Natural killer cell (primary cell): ENCODE results near the gene ECE1. TPM values are rescaled to one million over a fixed set of nuclear protein-coding genes. Genes with fewer than 3 reads are reported as not detected.

Experiments
- ATAC-seq, 3 donors: fragments of 150-1000 bp in 2 of 3; fragments of 200-7000 bp in 1 of 3; cut with Tn5 transposase; 1 replicate in 1 of 3; 2 replicates in 2 of 3; pipeline ENCODE4 v1.10.0; 2021; ENCODE audit warnings: mild to moderate bottlenecking in 2 of 3, moderate library complexity in 2 of 3
- DNase-seq, 2 donors: peaks; one replicate each; pipeline versions ENCODE4 v3.0.0 to v3.0.0-alpha.2; 2013 to 2021; ENCODE audit warnings: mixed read lengths in 1 of 2
- H3K27ac ChIP-seq: one replicate; pipeline ENCODE4 v1.5.1; 2013; ENCODE audit warnings: mild to moderate bottlenecking, low read length
- H3K27me3 ChIP-seq: one replicate; pipeline ENCODE4 v1.6.1; 2013; ENCODE audit warnings: low read length; ENCODE audit not compliant: control insufficient read depth, insufficient read depth
- H3K36me3 ChIP-seq: one replicate; pipeline ENCODE4 v1.6.1; 2013; ENCODE audit warnings: low read length; ENCODE audit not compliant: control insufficient read depth, insufficient read depth
- H3K4me1 ChIP-seq: one replicate; pipeline ENCODE4 v1.6.1; 2013; ENCODE audit warnings: low read length; ENCODE audit not compliant: control insufficient read depth, insufficient read depth
- H3K4me3 ChIP-seq: one replicate; pipeline ENCODE4 v1.5.1; 2013; ENCODE audit warnings: low read length
- H3K9me3 ChIP-seq: one replicate; pipeline ENCODE4 v1.6.1; 2013; ENCODE audit warnings: low read length; ENCODE audit not compliant: control insufficient read depth, insufficient read depth
- H3K27ac Mint-ChIP-seq, 2 donors: one replicate each; pipeline ENCODE4 v1.8.0; 2022; ENCODE audit warnings: mild to moderate bottlenecking in 2 of 2, mixed read lengths in 2 of 2, moderate library complexity in 1 of 2
- H3K27me3 Mint-ChIP-seq, 2 donors: one replicate each; pipeline ENCODE4 v1.8.0; 2022; ENCODE audit warnings: low read depth in 2 of 2, mixed read lengths in 2 of 2
- H3K36me3 Mint-ChIP-seq: one replicate; pipeline ENCODE4 v1.8.0; 2022; ENCODE audit warnings: mixed read lengths
- H3K4me1 Mint-ChIP-seq, 2 donors: one replicate each; pipeline ENCODE4 v1.8.0; 2022; ENCODE audit warnings: mixed read lengths in 2 of 2
- H3K4me3 Mint-ChIP-seq: one replicate; pipeline ENCODE4 v1.8.0; 2022; ENCODE audit warnings: mild to moderate bottlenecking, moderate library complexity, mixed read lengths
- H3K9me3 Mint-ChIP-seq, 2 donors: one replicate each; pipeline ENCODE4 v1.8.0; 2022; ENCODE audit warnings: mixed read lengths in 2 of 2
- CTCF ChIP-seq: fragments of 200-600 bp; IDR thresholded peaks from one replicate; pipeline ENCODE4 v1.8.0; 2022; ENCODE audit warnings: antibody characterized with exemption
- WGBS: methylation state at CpG from one replicate; pipeline ENCODE4 v1.1.7; 2013; ENCODE audit warnings: missing lambda C conversion rate; ENCODE audit not compliant: insufficient coverage; 5-methylcytosine and 5-hydroxymethylcytosine counted together
- intact Hi-C: fragments of 100-400 bp; cut with micrococcal nuclease; formaldehyde crosslinking; loops from one replicate; pipeline ENCODE4 v1.14.2; 2022
- total RNA-seq, 4 donors: library from RNA; stranded (reverse); fragments of 120-200 nt in 1 of 4; gene quantifications; one replicate each; pipeline versions ENCODE4 v1.2.3 to v1.2.4, GENCODE V29; 2013 to 2022

The ECE1 gene
- total RNA-seq, 3 donors from 2014 or later (not counting 1 experiment from before 2014, with no cell fraction given), result 47.2 to 70.1 (median 50.7) TPM

GRCh38 chr1:21302747-21303715 lies 12.8 kb upstream of the ECE1 start:
- Mint-ChIP-seq H3K4me1 (peaks cover 34 to 48% of the 10 kb centered on the region in 2 donors), H3K4me3 (no peak overlapping the region), H3K36me3 (no peaks in the 10 kb centered on the region), H3K27ac (peak overlapping the region in 1 of 2 donors; percentile 65), H3K9me3 (no peaks in the 10 kb centered on the region), H3K27me3 (no peaks in the 10 kb centered on the region)
- H3K36me3 ChIP-seq, result no peaks in the 10 kb centered on the region
- H3K4me1 ChIP-seq, result peaks cover 39% of the 10 kb centered on the region
- ATAC-seq (no peak), DNase-seq (no peak)
- no peaks in the 10 kb centered on the region for H3K27me3 ChIP-seq
- 88% methylated on average over 7 of the region's 11 CpGs for WGBS
- no peak for TF ChIP-seq CTCF
- no peak overlapping the region for H3K27ac ChIP-seq
- intact Hi-C loops, result no loop called here
- H3K9me3 ChIP-seq, result no peaks in the 10 kb centered on the region
- H3K4me3 ChIP-seq, result no peak overlapping the region

GRCh38 chr1:21301794-21302440 lies 11.7 kb upstream of the ECE1 start:
- H3K36me3 Mint-ChIP-seq, result no peaks in the 10 kb centered on the region
- H3K4me3 Mint-ChIP-seq, result no peak overlapping the region
- no peaks in the 10 kb centered on the region for H3K27me3 ChIP-seq
- peaks cover 23 to 37% of the 10 kb centered on the region in 2 donors for H3K4me1 Mint-ChIP-seq
- DNase-seq (no peak), ATAC-seq (no peak)
- H3K27ac ChIP-seq, result no peak overlapping the region
- no peak for TF ChIP-seq CTCF
- H3K27me3 Mint-ChIP-seq, result no peaks in the 10 kb centered on the region
- peaks cover 31% of the 10 kb centered on the region for H3K4me1 ChIP-seq
- no peaks in the 10 kb centered on the region for H3K9me3 ChIP-seq
- H3K36me3 ChIP-seq, result no peaks in the 10 kb centered on the region
- WGBS, result 88% methylated on average over 10 of the region's 10 CpGs
- no peak overlapping the region for H3K4me3 ChIP-seq
- no peaks in the 10 kb centered on the region for H3K9me3 Mint-ChIP-seq
- intact Hi-C loops, result no loop called here
- no peak overlapping the region for H3K27ac Mint-ChIP-seq

- no peak overlapping the region for H3K27ac ChIP-seq
- no peaks in the 10 kb centered on the region for H3K9me3 ChIP-seq
- no peak overlapping the region for H3K27ac Mint-ChIP-seq
- H3K9me3 Mint-ChIP-seq, result no peaks in the 10 kb centered on the region
- H3K4me1 ChIP-seq, result peaks cover 37% of the 10 kb centered on the region
- H3K27me3 Mint-ChIP-seq, result no peaks in the 10 kb centered on the region
- H3K36me3 Mint-ChIP-seq, result no peaks in the 10 kb centered on the region
- peaks cover 16 to 31% of the 10 kb centered on the region in 2 donors for H3K4me1 Mint-ChIP-seq
- intact Hi-C loops, result no loop called here
- no peak overlapping the region for H3K4me3 ChIP-seq
- DNase-seq (no peak), ATAC-seq (no peak)
- no peaks in the 10 kb centered on the region for H3K27me3 ChIP-seq
- no peaks in the 10 kb centered on the region for H3K36me3 ChIP-seq
- no peak overlapping the region for H3K4me3 Mint-ChIP-seq
- no peak for TF ChIP-seq CTCF
These were observed 10.5 kb upstream of the ECE1 start for GRCh38 chr1:21300774-21301173.
